Measurements from ENCODE around the gene NUDT16L1.

DNA sequence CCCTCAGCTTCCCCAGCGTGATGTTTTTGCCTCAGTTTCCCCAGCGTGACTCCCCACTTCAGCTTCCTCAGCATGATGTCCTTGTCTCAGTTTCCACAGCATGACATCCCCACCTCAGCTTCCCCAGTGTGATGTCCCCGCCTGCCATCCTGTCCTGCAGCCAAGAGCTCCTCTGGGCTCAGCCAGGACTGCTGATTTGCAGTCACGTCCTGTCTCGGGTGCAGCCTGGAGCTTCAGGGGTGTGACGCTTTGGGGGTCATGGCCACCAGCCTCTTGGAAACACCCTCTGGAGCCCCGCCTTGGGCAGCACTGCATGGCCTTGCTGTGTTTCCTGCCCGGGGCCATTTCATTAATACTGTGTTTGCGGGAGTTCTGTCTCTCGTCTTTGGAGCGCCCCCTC is 16.5 kb upstream of the NUDT16L1 start:
- no peak for TF ChIP-seq EP300 (IDR thresholded peaks at IDR 0.05; ENCODE audit: borderline replicate concordance)
- no peak for TF ChIP-seq MAX (IDR thresholded peaks at IDR 0.05)
- no peak for TF ChIP-seq RAD21 (IDR thresholded peaks at IDR 0.05; ENCODE audit: low read depth)
- no peak for TF ChIP-seq EGR1 (IDR thresholded peaks at IDR 0.05)
- no peak for TF ChIP-seq CREB1 (IDR thresholded peaks at IDR 0.05; ENCODE audit: low read depth)
- no peak for TF ChIP-seq USF1 (IDR thresholded peaks at IDR 0.05)
- TF ChIP-seq CEBPB (IDR thresholded peaks at IDR 0.05), result no peak
- no peak for TF ChIP-seq TEAD4 (IDR thresholded peaks at IDR 0.05)
- no peak for TF ChIP-seq TAF1 (IDR thresholded peaks at IDR 0.05; ENCODE audit: low read depth)
- no peak for TF ChIP-seq NFIC (IDR thresholded peaks at IDR 0.05)
- no peak for TF ChIP-seq FOXM1 (IDR thresholded peaks at IDR 0.05; ENCODE audit: borderline replicate concordance, low read depth)
- TF ChIP-seq YY1 (IDR thresholded peaks at IDR 0.05; ENCODE audit: low read depth), result no peak
